NT2/D1 (cell line): ENCODE measurements around the gene RCOR1.

Experiments
- YY1 ChIP-seq: IDR thresholded peaks from 2 replicates; pipeline ENCODE4 v1.6.1; 2011; ENCODE audit not compliant: insufficient read length, insufficient read depth
- ZNF274 ChIP-seq: IDR thresholded peaks from 2 replicates; pipeline ENCODE4 v1.6.1; 2011; ENCODE audit warnings: mild to moderate bottlenecking, low read depth, low read length

- no peak for TF ChIP-seq YY1
- TF ChIP-seq ZNF274, result no peak
Measured at GRCh38 chr14:102620413-102620812, 28.0 kb downstream of the RCOR1 start.
